NCI-H510A (cell line): ENCODE results near the gene RELCH.
"Not testable (repeated sequence)": the region's sequence is repeated elsewhere in the genome, so short reads cannot be mapped to it uniquely, and the experiment has no call there.

Source experiments
- DNase-seq: peaks from one replicate; lab custom pipeline; 2025; lab: John Stamatoyannopoulos, UW

Gene RELCH

DNA sequence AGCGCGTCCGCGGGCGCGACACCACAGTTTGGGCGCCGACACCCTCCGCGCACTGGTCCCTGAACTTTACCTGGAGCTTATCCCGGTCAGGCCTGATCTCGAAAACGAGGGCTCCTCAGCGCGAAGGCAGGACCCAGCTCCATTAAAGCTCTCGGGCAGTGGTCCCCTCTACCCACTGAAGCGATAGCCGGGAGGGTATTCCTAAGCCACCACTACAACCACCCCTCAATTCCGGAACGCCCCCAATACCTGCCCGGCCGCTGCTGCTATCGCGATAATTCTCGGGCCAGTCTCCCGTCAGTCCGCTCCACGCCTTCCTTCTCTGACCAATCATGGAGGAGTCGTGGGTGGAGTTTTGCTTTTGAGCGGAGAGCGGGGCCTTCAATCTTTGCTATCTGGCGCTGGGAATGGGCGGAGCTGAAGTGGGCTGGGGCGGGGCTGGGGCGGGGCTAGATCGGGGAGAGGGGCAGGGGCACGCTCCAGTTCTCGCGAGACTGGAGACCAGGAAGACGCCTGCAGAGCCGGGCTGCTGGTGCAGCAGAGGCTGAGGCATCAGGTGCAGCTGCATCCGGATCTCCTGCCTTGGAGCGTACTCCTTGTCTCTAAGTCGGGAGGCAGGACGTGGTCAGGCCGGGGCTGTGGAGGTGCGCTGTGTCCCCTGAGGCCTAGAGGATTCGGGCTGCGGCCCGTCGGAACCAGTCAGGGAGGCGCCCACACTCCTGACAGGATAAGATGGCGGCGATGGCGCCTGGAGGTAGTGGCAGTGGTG lies at the start of gene RELCH, which contains the start of gene PIGN:
Gene RELCH (plus strand): TSS at position 482 of the 769 bp plus-strand sequence. CDS start 251 bp downstream, at position 733.
Gene PIGN (minus strand): TSS at position 283 of the 769 bp plus-strand sequence. CDS start 25,703 bp downstream, outside the sequence.
- DNase-seq = peak; percentile 99

- DNase-seq = no peak
These were observed 48.4 kb upstream of the RELCH start for GRCh38 chr18:62138461-62139235.

- no peak for DNase-seq
These were observed 46.8 kb upstream of the RELCH start for GRCh38 chr18:62140259-62140658.

DNA sequence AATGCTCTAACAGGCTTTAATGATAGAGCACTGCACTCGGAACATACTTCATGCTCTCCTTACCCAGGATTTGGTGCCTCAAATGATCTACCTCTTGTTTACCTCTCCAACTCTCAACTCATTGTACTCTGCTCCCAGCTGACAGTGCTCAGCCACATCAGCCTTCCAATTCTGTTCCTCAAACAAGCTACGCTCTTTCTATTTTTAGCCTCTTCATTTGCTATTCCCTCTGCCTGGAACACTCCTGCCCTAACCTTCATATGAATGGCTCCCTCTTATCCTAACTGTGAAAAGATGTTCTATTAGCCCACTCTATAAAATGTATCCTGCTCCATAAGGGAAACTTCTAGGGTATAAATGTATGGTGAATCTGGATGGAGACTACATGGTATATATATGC lies 42.7 kb upstream of the RELCH start:
- no peak for DNase-seq

GRCh38 chr18:62151068-62151771 lies 35.8 kb upstream of the RELCH start:
- DNase-seq = no peak

- no peak for DNase-seq
These were observed 34.2 kb upstream of the RELCH start for GRCh38 chr18:62152844-62153243.

DNA sequence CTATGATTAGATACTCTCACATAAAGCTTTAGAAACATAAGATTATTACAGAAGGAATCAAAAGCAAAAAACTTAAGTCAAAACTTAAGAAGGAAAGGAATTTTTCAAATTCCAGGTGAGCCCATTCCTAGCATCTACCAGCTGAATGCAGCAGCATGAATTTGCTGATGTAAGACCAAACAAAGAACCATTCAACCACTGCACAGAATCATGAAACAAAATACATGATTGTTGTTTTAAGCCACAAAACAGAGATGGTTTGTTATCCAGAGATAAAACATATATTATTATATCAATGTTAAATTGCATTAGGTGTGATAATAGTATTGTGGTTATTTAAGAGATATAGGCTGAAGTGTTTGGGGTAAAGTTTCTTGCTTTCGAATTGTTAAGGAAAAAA lies 29.2 kb upstream of the RELCH start:
- no peak for DNase-seq

- DNase-seq = no peak
These were observed 22.7 kb upstream of the RELCH start for GRCh38 chr18:62164310-62164709.

GRCh38 chr18:62164855-62165487 lies 22.1 kb upstream of the RELCH start:
- no peak for DNase-seq

GRCh38 chr18:62165583-62165982 lies 21.5 kb upstream of the RELCH start:
- no peak for DNase-seq

DNA sequence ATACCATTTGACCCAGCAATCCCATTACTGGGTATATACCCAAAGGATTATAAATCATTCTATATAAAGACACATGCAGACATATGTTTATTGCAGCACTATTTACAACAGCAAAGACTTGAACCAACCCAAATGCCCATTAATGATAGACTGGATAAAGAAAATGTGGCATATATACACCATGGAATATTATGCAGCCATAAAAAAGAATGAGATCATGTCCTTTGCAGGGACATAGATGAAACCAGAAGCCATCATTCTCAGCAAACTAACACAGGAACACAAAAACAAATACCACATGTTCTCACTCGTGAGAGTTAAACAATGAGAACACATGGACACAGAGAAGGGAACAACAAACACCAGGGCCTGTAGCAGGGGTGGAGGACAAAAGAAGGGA lies 20.5 kb upstream of the RELCH start:
- DNase-seq = not testable (repeated sequence)

DNA sequence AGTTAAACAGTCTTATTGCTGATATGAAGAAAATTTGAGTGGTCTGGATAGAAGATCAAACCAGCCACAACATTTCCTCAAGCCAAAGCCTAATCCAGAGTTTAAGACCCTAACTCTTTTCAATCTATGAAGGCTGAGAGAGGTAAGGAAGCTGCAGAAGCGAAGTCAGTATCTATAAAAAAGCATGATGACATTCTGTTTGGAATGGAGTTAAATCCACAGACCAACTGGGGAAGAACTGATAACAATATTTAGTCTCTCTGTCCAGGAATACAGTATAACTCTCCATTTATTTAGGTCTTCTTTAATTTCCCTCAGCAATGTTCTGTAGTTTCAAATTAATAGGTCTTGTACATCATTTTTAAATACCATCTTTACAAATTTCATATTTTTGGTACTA lies 16.2 kb upstream of the RELCH start:
- DNase-seq = no peak

GRCh38 chr18:62172298-62172697 lies 14.8 kb upstream of the RELCH start:
- no peak for DNase-seq

GRCh38 chr18:62175521-62175920 lies 11.5 kb upstream of the RELCH start:
- DNase-seq = no peak

GRCh38 chr18:62177271-62177670 lies 9.8 kb upstream of the RELCH start:
- no peak for DNase-seq

DNA sequence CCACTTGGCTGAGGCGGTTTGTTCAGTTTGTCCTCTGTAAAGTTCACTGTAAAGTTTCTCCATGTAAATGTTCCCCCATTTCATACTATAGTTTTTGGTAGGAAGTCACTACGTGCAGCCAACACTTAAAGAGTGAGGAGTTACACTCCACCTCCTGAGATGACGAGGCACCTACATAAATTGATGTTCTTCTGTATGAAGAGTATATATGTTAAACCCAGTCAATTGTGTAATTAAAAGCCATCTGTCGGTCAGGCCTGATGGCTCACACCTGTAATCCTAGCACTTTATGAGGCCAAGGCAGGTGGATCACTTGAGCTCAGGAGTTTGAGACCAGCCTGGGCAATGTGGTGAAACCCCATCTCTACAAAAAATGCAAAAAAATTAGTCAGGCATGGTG lies 7.8 kb upstream of the RELCH start:
- DNase-seq = peak; percentile 61

- DNase-seq = no peak
These were observed 4.8 kb upstream of the RELCH start for GRCh38 chr18:62182220-62182619.

DNA sequence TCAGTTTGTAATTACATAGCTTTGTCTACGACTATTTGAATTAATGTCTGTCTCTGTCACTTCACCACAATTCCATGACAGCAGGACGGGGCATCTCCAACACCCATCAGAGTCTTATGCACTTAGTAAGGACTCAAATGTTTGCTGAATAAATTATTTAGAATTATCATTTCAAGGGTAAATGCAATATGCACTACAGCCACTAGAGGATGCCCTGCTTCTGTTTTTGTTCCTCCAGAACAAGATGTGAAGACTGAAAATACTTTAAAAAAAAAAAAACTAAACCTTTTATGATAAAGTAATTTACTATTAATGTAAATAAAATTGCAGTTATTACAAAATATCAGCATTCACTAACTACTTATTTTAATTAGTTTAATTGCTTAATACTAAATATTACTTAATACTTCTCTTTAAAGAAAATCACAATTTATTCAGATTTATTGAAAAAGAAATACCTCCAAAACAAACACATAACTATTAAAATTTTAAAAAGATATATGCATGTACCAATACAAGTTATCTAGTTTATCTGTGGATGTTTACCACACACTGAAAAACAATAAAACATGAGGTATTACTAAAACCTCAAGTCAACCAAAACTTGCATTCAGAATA lies 3.4 kb upstream of the RELCH start:
- no peak for DNase-seq

- no peak for DNase-seq
These were observed 619 bp upstream of the RELCH start for GRCh38 chr18:62186499-62186773.

DNA sequence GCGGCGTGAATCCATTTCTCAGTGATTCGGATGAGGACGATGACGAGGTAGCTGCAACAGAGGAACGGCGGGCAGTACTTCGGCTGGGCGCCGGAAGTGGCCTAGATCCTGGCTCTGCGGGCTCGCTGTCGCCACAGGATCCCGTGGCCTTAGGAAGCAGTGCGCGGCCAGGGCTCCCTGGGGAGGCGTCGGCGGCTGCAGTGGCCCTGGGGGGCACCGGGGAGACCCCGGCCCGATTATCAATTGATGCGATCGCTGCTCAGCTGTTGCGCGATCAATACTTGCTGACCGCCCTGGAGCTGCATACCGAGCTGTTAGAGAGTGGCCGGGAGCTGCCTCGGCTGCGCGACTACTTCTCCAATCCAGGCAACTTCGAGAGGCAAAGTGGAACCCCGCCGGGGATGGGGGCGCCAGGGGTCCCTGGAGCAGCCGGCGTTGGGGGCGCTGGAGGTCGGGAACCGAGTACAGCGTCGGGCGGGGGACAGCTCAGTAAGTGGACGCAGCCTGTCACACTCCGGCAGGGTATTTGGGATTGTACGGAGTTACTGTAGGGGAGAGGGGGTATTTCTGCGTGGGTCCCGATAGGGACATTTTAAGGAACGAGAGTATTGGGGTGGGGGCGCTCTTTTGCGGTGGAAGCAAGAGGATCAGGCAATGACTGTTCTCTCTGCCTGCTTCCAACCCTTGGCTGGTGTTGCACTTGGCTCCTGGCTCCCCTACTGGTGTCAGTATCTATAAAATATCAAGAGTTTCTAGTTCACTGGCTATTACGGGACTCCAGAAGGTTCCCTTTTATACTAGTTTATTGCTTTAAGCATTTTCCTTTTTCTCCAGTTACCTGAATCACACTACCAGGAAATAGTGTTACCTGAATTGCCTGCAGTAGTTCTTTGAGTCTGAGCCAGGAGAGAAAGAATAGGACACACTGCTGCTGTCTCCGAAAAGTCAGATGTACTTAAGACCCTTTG lies 772 bp downstream of the RELCH start:
- DNase-seq = no peak

DNA sequence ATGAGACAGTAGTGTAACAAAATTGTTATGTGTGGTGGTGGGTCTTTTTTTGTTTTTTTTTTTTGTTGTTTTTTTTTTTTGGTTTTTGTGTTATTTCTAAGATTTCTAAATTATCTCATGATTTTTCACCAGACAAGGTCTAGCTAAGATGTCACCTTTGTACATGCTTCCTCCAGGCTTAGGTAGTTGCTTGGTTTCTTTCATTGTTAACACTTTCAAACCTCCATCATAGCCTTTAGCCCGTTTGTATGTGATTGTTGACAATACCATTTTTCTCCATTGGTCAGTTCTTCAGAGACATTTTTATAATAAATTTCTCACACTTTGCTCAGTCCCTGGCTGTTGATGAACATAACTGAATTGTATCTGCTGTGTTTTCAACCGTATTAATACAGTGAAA lies 2.2 kb downstream of the RELCH start:
- no peak for DNase-seq
